SKM-1 treated with dmso at 0.1 percent for 144 hours (cell line): ENCODE results near the gene HOXD4.
A peak's percentile ranks its signal among the peaks of the same experiment; 100 is the strongest.

Experiments used
- DNase-seq: peaks from one replicate; lab custom pipeline; 2025; ENCODE audit not compliant: unreplicated experiment; lab: John Stamatoyannopoulos, UW

HOXD4 gene

GRCh38 chr2:176114120-176114929, 37.0 kb upstream of the HOXD4 start:
- no peak for DNase-seq

- DNase-seq: no peak
Measured at GRCh38 chr2:176114930-176115625, 36.3 kb upstream of the HOXD4 start.

GRCh38 chr2:176115883-176116813, 35.2 kb upstream of the HOXD4 start, which contains the start of gene HOXD10:
Gene HOXD10, plus strand, starts transcription at chr2:176116778. Its CDS starts 56 bp downstream, at chr2:176116834.
- DNase-seq: no peak

- DNase-seq: no peak
Measured at GRCh38 chr2:176117162-176117822, 34.1 kb upstream of the HOXD4 start.

GRCh38 chr2:176117823-176118371, 33.5 kb upstream of the HOXD4 start:
- DNase-seq: no peak

GRCh38 chr2:176118601-176119339, 32.6 kb upstream of the HOXD4 start:
- DNase-seq: peak; percentile 18

GRCh38 chr2:176120364-176121189, 30.8 kb upstream of the HOXD4 start:
- no peak for DNase-seq

- no peak for DNase-seq
Measured at GRCh38 chr2:176121190-176122051, 29.9 kb upstream of the HOXD4 start.

GRCh38 chr2:176122052-176122682, 29.2 kb upstream of the HOXD4 start:
- DNase-seq: no peak

- no peak for DNase-seq
Measured at GRCh38 chr2:176122683-176123410, 28.5 kb upstream of the HOXD4 start, which contains the start of gene HOXD9. Gene HOXD9, plus strand, starts transcription at chr2:176122719. Its CDS starts 50 bp downstream, at chr2:176122769.

GRCh38 chr2:176123411-176124109, 27.8 kb upstream of the HOXD4 start:
- no peak for DNase-seq

GRCh38 chr2:176124110-176124946, 27.0 kb upstream of the HOXD4 start:
- DNase-seq: no peak

- DNase-seq: no peak
Measured at GRCh38 chr2:176124947-176125771, 26.2 kb upstream of the HOXD4 start.

GRCh38 chr2:176125772-176126054, 25.6 kb upstream of the HOXD4 start:
- no peak for DNase-seq
